ENCODE results near the gene FURIN. TPM values are rescaled to one million over a fixed set of nuclear protein-coding genes. Genes with fewer than 3 reads are reported as not detected.

FURIN gene
- total and polyA plus RNA-seq, 9 of the 15 experiments (the other 6 are each of a cell fraction or from before 2014, with no cell fraction given), result 0.92 to 99.9 (median 34.8) TPM

- TF ChIP-seq, protein P1, sequence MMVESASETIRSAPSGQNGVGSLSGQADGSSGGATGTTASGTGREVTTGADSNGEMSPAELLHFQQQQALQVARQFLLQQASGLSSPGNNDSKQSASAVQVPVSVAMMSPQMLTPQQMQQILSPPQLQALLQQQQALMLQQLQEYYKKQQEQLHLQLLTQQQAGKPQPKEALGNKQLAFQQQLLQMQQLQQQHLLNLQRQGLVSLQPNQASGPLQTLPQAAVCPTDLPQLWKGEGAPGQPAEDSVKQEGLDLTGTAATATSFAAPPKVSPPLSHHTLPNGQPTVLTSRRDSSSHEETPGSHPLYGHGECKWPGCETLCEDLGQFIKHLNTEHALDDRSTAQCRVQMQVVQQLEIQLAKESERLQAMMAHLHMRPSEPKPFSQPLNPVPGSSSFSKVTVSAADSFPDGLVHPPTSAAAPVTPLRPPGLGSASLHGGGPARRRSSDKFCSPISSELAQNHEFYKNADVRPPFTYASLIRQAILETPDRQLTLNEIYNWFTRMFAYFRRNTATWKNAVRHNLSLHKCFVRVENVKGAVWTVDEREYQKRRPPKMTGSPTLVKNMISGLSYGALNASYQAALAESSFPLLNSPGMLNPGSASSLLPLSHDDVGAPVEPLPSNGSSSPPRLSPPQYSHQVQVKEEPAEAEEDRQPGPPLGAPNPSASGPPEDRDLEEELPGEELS (CRISPR knock-in tag; IDR thresholded peaks at IDR 0.05; ENCODE audit: borderline replicate concordance), result no peak
- TF ChIP-seq ZNF609 (CRISPR knock-in tag; IDR thresholded peaks at IDR 0.05; ENCODE audit: borderline replicate concordance) (no peak), FOXK1 (CRISPR knock-in tag; IDR thresholded peaks at IDR 0.05; ENCODE audit: borderline replicate concordance) (no peak), HDAC8 (tag; IDR thresholded peaks at IDR 0.05) (no peak), HDAC6 (IDR thresholded peaks at IDR 0.05; ENCODE audit: low read depth, low read length) (no peak), RBM22 (IDR thresholded peaks at IDR 0.05; ENCODE audit: low read depth, low read length, poor library complexity, severe bottlenecking) (no peak), NELFE (IDR thresholded peaks at IDR 0.05; ENCODE audit: insufficient read depth, insufficient read length) (no peak), ZNF668 (CRISPR knock-in tag; IDR thresholded peaks at IDR 0.05) (no peak), ZKSCAN8 (CRISPR knock-in tag; IDR thresholded peaks at IDR 0.05) (no peak), FIP1L1 (IDR thresholded peaks at IDR 0.05; ENCODE audit: low read depth, low read length, poor library complexity, severe bottlenecking) (no peak), ETS1 (conservative IDR thresholded peaks at IDR 0.05; ENCODE audit: control insufficient read depth, low read depth, low read length) (no peak), FOXA3 (CRISPR knock-in tag; conservative IDR thresholded peaks at IDR 0.05 in 1 of 2, IDR thresholded peaks at IDR 0.05 in 1 of 2) (peak; percentile 96 to 98), ARID3A (IDR thresholded peaks at IDR 0.05; ENCODE audit: borderline replicate concordance, low read depth, low read length) (no peak), NCOA4 (IDR thresholded peaks at IDR 0.05; ENCODE audit: partially characterized antibody) (no peak), ZNF766 (CRISPR knock-in tag; conservative IDR thresholded peaks at IDR 0.05) (no peak), HMG20B (CRISPR knock-in tag; IDR thresholded peaks at IDR 0.05) (no peak)
Observed at GRCh38 chr15:90836296-90836871, 32.0 kb upstream of the FURIN start (continued).

All from K562 (cell line).